BJ (cell line): ENCODE measurements around the gene FBLN5. TPM values are rescaled to one million over a fixed set of nuclear protein-coding genes. Genes with fewer than 3 reads are reported as not detected.

Experiments
- CTCF ChIA-PET: fragments of 350-600 bp; formaldehyde crosslinking; extraction: SDS; loops from one replicate; lab custom pipeline; 2021; ENCODE audit warnings: antibody characterized with exemption, inconsistent platforms; lab: Yijun Ruan, JAX
- POLR2A ChIA-PET: fragments of 300-600 bp; sonication (Branson Sonifier 250); formaldehyde crosslinking; extraction: SDS; loops from one replicate; lab custom pipeline; 2021; ENCODE audit warnings: antibody characterized with exemption; lab: Charles Lee
- DNase-seq: peaks from one replicate; pipeline ENCODE4 v3.0.0-alpha.2; 2011; ENCODE audit warnings: low read depth
- H3K27me3 ChIP-seq: 2 replicates; pipeline ENCODE4 v1.6.0; 2011; ENCODE audit warnings: low read length; ENCODE audit not compliant: control insufficient read depth, insufficient read depth
- H3K36me3 ChIP-seq: 2 replicates; pipeline ENCODE4 v1.5.1; 2011; ENCODE audit warnings: low read length; ENCODE audit not compliant: control insufficient read depth, insufficient read depth
- H3K4me3 ChIP-seq: 2 replicates; pipeline ENCODE4 v1.5.1; 2011; ENCODE audit warnings: low read depth, mild to moderate bottlenecking, control low read depth, low read length
- CTCF ChIP-seq: IDR thresholded peaks from 2 replicates; pipeline ENCODE4 v1.5.1; 2011; ENCODE audit warnings: low read depth, mild to moderate bottlenecking, control low read depth, inconsistent platforms, low read length, moderate library complexity; ENCODE audit not compliant: insufficient read depth
- polyA plus RNA-seq: library from polyadenylated mRNA; depleted of rRNA; stranded (reverse); fragments of >200 nt; gene quantifications from 2 replicates; pipeline ENCODE4 v1.2.3, GENCODE V29; 2011

Gene FBLN5
- polyA plus RNA-seq, 1 experiment = 158 TPM

DNA sequence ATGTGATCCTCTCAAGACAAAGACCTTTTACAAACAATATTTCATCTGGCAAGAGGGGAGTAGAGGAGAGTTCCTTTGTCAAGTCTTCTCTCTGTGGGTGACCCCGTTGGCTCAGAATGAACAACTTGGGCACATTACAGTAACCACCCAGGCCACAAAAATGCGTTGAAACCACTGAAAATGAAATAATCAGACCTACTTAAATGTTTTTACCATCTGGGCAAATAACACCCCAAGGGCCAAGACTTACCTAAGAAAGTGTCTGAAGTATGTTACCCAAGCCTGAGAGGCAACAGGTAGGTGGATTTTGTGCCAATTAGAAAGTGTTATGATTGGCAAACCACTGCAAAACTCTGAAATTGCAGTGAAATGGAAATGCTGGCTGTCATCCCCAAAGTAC is 81.4 kb downstream of the FBLN5 start:
- TF ChIP-seq CTCF = no peak
- ChIA-PET CTCF (no interaction called here), POLR2A (no interaction called here)
- DNase-seq = no peak
- no peaks in the 10 kb centered on the region for H3K27me3 ChIP-seq
- peaks cover 16% of the 10 kb centered on the region for H3K36me3 ChIP-seq
- no peak overlapping the region for H3K4me3 ChIP-seq

- TF ChIP-seq CTCF = no peak
- DNase-seq = no peak
- peaks cover 1% of the 10 kb centered on the region; the same call in 1 of the 2 replicates for H3K27me3 ChIP-seq
- no peaks in the 10 kb centered on the region; the same call in none of the 2 replicates for H3K36me3 ChIP-seq
- POLR2A ChIA-PET = no interaction called here
- CTCF ChIA-PET = no interaction called here
- H3K4me3 ChIP-seq = no peak overlapping the region
Observed at GRCh38 chr14:91862417-91862816, 85.1 kb downstream of the FBLN5 start.

DNA sequence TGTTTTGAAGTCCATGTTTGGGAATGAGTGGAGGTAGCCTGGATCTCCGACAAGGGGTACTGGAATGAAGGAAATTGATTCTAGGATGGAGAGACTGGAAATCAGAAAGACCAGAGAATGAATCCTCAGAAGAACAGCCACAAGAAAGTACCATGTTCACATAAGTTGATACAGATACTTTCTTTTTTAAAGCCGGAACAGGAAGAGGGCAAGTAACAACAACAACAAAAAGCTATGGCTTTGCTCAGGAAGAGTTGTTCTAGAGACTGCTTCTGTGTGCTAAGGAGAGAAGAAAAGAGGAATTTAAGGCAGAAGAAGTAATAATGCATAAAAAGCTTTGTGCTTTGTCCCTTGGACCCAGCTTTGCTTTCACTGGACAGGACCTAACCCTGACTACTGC is 86.4 kb downstream of the FBLN5 start:
- Histone ChIP-seq H3K4me3 (no peak overlapping the region), H3K36me3 (no peaks in the 10 kb centered on the region; the same call in none of the 2 replicates), H3K27me3 (peaks cover 1% of the 10 kb centered on the region; the same call in 1 of the 2 replicates)
- POLR2A ChIA-PET = no interaction called here
- no peak for TF ChIP-seq CTCF
- no peak for DNase-seq
- CTCF ChIA-PET = no interaction called here

DNA sequence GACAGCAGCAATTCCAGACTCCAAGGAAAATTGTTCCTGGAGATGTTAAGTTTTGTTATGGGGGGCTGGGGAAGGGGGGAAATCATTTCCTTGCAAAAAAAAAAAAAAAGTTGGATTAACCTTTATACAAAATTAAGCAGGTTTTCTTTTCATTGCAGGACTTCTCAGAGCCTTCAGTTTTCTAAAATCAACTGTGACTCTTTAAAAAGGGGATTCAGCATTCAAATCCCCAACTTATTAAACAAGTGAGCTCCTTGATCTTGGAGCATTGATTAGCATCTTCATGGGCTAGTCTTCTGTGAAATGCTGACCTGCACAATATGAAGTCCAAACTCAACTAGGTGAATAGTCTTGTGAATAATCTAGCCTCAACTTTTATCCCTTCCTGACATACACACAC is 87.3 kb downstream of the FBLN5 start:
- no peaks in the 10 kb centered on the region; the same call in none of the 2 replicates for H3K36me3 ChIP-seq
- ChIA-PET POLR2A (no interaction called here), CTCF (no interaction called here)
- no peak overlapping the region for H3K4me3 ChIP-seq
- DNase-seq = no peak
- no peak for TF ChIP-seq CTCF
- H3K27me3 ChIP-seq = peaks cover 1% of the 10 kb centered on the region; the same call in 1 of the 2 replicates

DNA sequence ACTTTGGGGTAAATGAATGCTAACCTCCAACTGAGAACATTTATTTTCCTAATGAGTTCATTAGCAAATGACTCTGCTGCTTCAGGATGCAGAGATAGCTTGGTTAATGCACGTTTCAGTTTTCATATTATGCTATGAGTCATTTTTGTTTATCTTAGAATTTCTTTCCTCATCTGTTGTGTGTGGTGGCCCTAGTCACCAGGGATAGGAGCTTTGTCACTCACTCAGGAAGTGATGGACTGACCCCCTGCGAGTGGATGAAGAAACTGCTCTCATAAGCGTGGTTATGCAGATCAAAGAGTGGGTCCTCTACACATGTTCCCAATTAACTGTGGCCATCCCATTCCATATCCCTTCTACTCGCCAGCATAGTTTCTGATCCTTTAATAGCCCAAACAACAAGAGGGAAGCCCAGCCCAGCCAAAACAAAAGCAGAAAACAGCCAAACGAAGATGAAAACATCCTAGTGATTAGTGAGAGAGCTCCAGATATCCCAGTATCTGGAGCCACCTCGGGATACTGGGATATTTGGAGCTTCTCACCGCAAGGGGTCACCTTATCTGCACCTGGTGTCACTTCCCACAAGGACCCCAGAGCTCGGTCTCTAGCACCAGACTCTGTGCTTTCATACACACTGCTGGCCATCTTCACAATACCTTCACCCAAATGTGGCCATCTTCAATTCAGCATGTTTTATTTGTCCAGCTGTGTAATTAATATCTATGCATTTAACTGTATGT is 88.8 kb downstream of the FBLN5 start:
- peak; percentile 73 for DNase-seq
- no peak for TF ChIP-seq CTCF
- H3K4me3 ChIP-seq = no peak overlapping the region
- CTCF ChIA-PET = interaction anchor here (0.6 to 1.0 kb wide), 3 partner anchors 13 to 208 kb away, joined by 3 read pairs; no protein-coding TSS in a partner anchor
- H3K27me3 ChIP-seq = peaks cover 1% of the 10 kb centered on the region; the same call in 1 of the 2 replicates
- POLR2A ChIA-PET = no interaction called here
- H3K36me3 ChIP-seq = no peaks in the 10 kb centered on the region; the same call in 1 of the 2 replicates
